ENCODE results near the gene NTRK2.

Gene NTRK2

DNA sequence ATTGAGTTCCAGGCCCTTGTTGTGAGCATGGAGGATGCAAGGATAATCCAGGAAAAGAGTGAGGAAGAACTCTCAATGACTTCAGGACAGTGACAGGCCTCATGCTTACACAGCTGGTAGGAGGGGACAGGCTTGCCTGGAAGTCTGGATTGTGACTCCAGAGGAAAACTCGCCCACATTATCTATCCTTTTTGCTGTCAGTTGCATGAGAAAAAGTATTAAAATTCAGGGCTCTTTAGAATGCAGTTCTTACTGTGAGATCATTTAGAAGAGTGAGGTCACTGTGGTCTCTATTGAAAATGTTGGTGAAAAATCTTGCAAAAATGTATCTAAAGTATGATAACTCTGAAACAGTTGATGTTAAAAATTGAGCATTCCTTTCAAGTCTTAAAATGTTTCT, 30.5 kb downstream of the NTRK2 start:
- ATAC-seq: no peak
- TF ChIP-seq CREB5 (CRISPR knock-in tag; IDR thresholded peaks at IDR 0.05; ENCODE audit: low read depth) (no peak), ZFP3 (CRISPR knock-in tag; IDR thresholded peaks at IDR 0.05) (no peak)

DNA sequence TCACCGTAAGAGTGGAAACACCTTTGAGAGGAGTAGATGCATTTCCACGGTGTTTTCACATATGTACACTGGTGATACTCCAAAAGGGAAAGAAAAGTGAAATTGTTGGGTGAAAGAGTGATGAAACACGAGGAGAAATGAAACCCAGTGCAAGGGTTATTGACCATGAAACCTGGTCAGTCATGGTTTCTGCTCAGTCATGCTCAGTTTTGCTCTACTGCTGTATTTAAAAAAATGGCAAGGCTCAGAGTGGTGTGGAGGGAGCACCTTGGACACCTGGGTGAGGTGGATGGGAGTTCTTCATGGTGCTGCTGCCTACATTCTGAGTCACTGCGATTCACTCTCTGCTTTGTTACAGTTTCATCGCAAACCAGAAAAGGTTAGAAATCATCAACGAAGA, 32.3 kb downstream of the NTRK2 start:
- no peak for ATAC-seq
- TF ChIP-seq CSDC2 (CRISPR knock-in tag; IDR thresholded peaks at IDR 0.05) (no peak), GLIS3 (CRISPR knock-in tag; IDR thresholded peaks at IDR 0.05) (no peak), BACH2 (CRISPR knock-in tag; IDR thresholded peaks at IDR 0.05; ENCODE audit: borderline replicate concordance) (no peak), OSR1 (CRISPR knock-in tag; IDR thresholded peaks at IDR 0.05) (no peak), ESRRG (CRISPR knock-in tag; IDR thresholded peaks at IDR 0.05) (no peak), ZNF8 (CRISPR knock-in tag; IDR thresholded peaks at IDR 0.05) (no peak), ARNTL (CRISPR knock-in tag; IDR thresholded peaks at IDR 0.05; ENCODE audit: borderline replicate concordance, low read depth) (no peak), ZFP30 (CRISPR knock-in tag; IDR thresholded peaks at IDR 0.05) (no peak), SNAI2 (CRISPR knock-in tag; IDR thresholded peaks at IDR 0.05) (no peak), RARB (CRISPR knock-in tag; IDR thresholded peaks at IDR 0.05) (no peak), ZNF70 (CRISPR knock-in tag; IDR thresholded peaks at IDR 0.05) (no peak), TOX (CRISPR knock-in tag; IDR thresholded peaks at IDR 0.05; ENCODE audit: borderline replicate concordance) (no peak)
- TF ChIP-seq, protein P1, sequence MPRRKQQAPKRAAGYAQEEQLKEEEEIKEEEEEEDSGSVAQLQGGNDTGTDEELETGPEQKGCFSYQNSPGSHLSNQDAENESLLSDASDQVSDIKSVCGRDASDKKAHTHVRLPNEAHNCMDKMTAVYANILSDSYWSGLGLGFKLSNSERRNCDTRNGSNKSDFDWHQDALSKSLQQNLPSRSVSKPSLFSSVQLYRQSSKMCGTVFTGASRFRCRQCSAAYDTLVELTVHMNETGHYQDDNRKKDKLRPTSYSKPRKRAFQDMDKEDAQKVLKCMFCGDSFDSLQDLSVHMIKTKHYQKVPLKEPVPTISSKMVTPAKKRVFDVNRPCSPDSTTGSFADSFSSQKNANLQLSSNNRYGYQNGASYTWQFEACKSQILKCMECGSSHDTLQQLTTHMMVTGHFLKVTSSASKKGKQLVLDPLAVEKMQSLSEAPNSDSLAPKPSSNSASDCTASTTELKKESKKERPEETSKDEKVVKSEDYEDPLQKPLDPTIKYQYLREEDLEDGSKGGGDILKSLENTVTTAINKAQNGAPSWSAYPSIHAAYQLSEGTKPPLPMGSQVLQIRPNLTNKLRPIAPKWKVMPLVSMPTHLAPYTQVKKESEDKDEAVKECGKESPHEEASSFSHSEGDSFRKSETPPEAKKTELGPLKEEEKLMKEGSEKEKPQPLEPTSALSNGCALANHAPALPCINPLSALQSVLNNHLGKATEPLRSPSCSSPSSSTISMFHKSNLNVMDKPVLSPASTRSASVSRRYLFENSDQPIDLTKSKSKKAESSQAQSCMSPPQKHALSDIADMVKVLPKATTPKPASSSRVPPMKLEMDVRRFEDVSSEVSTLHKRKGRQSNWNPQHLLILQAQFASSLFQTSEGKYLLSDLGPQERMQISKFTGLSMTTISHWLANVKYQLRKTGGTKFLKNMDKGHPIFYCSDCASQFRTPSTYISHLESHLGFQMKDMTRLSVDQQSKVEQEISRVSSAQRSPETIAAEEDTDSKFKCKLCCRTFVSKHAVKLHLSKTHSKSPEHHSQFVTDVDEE (CRISPR knock-in tag; IDR thresholded peaks at IDR 0.05): no peak
- TF ChIP-seq, protein P2, sequence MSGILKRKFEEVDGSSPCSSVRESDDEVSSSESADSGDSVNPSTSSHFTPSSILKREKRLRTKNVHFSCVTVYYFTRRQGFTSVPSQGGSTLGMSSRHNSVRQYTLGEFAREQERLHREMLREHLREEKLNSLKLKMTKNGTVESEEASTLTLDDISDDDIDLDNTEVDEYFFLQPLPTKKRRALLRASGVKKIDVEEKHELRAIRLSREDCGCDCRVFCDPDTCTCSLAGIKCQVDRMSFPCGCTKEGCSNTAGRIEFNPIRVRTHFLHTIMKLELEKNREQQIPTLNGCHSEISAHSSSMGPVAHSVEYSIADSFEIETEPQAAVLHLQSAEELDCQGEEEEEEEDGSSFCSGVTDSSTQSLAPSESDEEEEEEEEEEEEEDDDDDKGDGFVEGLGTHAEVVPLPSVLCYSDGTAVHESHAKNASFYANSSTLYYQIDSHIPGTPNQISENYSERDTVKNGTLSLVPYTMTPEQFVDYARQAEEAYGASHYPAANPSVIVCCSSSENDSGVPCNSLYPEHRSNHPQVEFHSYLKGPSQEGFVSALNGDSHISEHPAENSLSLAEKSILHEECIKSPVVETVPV (CRISPR knock-in tag; IDR thresholded peaks at IDR 0.05): no peak

- TF ChIP-seq ZC3H10 (CRISPR knock-in tag; IDR thresholded peaks at IDR 0.05) (no peak), ZNF70 (CRISPR knock-in tag; IDR thresholded peaks at IDR 0.05) (no peak), ZFP30 (CRISPR knock-in tag; IDR thresholded peaks at IDR 0.05) (no peak), CREB5 (CRISPR knock-in tag; IDR thresholded peaks at IDR 0.05; ENCODE audit: low read depth) (no peak), ESRRG (CRISPR knock-in tag; IDR thresholded peaks at IDR 0.05) (no peak), POU6F1 (CRISPR knock-in tag; IDR thresholded peaks at IDR 0.05; ENCODE audit: borderline replicate concordance, low read depth) (no peak), TOX (CRISPR knock-in tag; IDR thresholded peaks at IDR 0.05; ENCODE audit: borderline replicate concordance) (no peak), GLIS3 (CRISPR knock-in tag; IDR thresholded peaks at IDR 0.05) (no peak)
- TF ChIP-seq, protein P1 (CRISPR knock-in tag; IDR thresholded peaks at IDR 0.05): no peak
- no peak for ATAC-seq
These were observed 32.9 kb downstream of the NTRK2 start for GRCh38 chr9:84702471-84702870.
